ENCODE data around the gene CDCA3. TPM values are rescaled to one million over a fixed set of nuclear protein-coding genes. Genes with fewer than 3 reads are reported as not detected.
A peak's percentile ranks its signal among the peaks of the same experiment; 100 is the strongest.

The CDCA3 gene
- total and polyA plus RNA-seq, 2 experiments from 2014 or later = 47.4 to 75.6 TPM

- TF ChIP-seq CTCF (conservative IDR thresholded peaks at IDR 0.05; ENCODE audit: low read depth in 2 of 2) = no peak
- no peak for TF ChIP-seq EZH2 (IDR thresholded peaks at IDR 0.05; ENCODE audit: low read depth, unreplicated experiment)
- no peak for TF ChIP-seq CREB1 (CRISPR knock-in tag; IDR thresholded peaks at IDR 0.05; ENCODE audit: low read depth)
- TF ChIP-seq STAT1 (IDR thresholded peaks at IDR 0.05; ENCODE audit: unreplicated experiment) = no peak
- no peak for TF ChIP-seq ZNF331 (CRISPR knock-in tag; IDR thresholded peaks at IDR 0.05; ENCODE audit: low read depth)
- TF ChIP-seq REST (IDR thresholded peaks at IDR 0.05; ENCODE audit: unreplicated experiment) = no peak
Observed at GRCh38 chr12:6831450-6831995, 19.6 kb downstream of the CDCA3 start (continued).

- ATAC-seq = no peak
- H3K27me3 ChIP-seq (ENCODE audit: insufficient read depth) = peaks cover 10% of the 10 kb centered on the region; the same call in 1 of the 2 replicates
- H3K79me2 ChIP-seq (replicated peaks; ENCODE audit: insufficient read depth) = peaks cover 9% of the 10 kb centered on the region
- no peak overlapping the region for H3K27ac Mint-ChIP-seq
- H3K27ac ChIP-seq (ENCODE audit: low read depth) = no peak overlapping the region
- no peak for DNase-seq (ENCODE audit: low spot score)
- no peak overlapping the region for H3K4me2 ChIP-seq
- peaks cover 53% of the 10 kb centered on the region for H3K36me3 Mint-ChIP-seq (ENCODE audit: low read depth)
- peaks cover 3% of the 10 kb centered on the region; the same call in 1 of the 2 replicates for H4K20me1 ChIP-seq (replicated peaks; ENCODE audit: insufficient read depth)
- H3K36me3 ChIP-seq (ENCODE audit: insufficient read depth) = peaks cover 3% of the 10 kb centered on the region; the same call in 1 of the 2 replicates
- peaks cover 32% of the 10 kb centered on the region for H3K4me1 Mint-ChIP-seq
- H3K9me3 Mint-ChIP-seq = no peaks in the 10 kb centered on the region
- peaks cover 23% of the 10 kb centered on the region for H3K27me3 Mint-ChIP-seq (ENCODE audit: insufficient read depth, low read depth, poor library complexity)
- H3K4me1 ChIP-seq (ENCODE audit: insufficient read depth) = peaks cover 18% of the 10 kb centered on the region
- H3F3A ChIP-seq (replicated peaks; ENCODE audit: low read depth) = peaks cover 29% of the 10 kb centered on the region
- H3K4me3 Mint-ChIP-seq = peak overlapping the region; percentile 42; the same call in 1 of the 3 replicates
- H3K4me3 ChIP-seq = no peak overlapping the region
- H2AFZ ChIP-seq = no peak overlapping the region
- no peaks in the 10 kb centered on the region for H3K9me2 ChIP-seq (ENCODE audit: insufficient read depth)
- no peak for TF ChIP-seq REST (IDR thresholded peaks at IDR 0.05; ENCODE audit: unreplicated experiment)
- TF ChIP-seq POLR2AphosphoS5 (IDR thresholded peaks at IDR 0.05; ENCODE audit: low read depth) = no peak
- TF ChIP-seq NANOG (IDR thresholded peaks at IDR 0.05; ENCODE audit: borderline replicate concordance) = no peak
- no peak for TF ChIP-seq EZH2 (IDR thresholded peaks at IDR 0.05; ENCODE audit: low read depth, unreplicated experiment)
- TF ChIP-seq ETS1 (IDR thresholded peaks at IDR 0.05) = no peak
- TF ChIP-seq CREB1 (CRISPR knock-in tag; IDR thresholded peaks at IDR 0.05; ENCODE audit: low read depth) = no peak
- TF ChIP-seq STAT1 (IDR thresholded peaks at IDR 0.05; ENCODE audit: unreplicated experiment) = no peak
- TF ChIP-seq EZH2phosphoT487 (IDR thresholded peaks at IDR 0.05; ENCODE audit: unreplicated experiment) = no peak
Observed at GRCh38 chr12:6830999-6831398, 20.1 kb downstream of the CDCA3 start.

Measured in GM23338 (cell line).